ENCODE data around the gene CCDC85C. TPM values are rescaled to one million over a fixed set of nuclear protein-coding genes. Genes with fewer than 3 reads are reported as not detected.

CCDC85C gene
- total RNA-seq, 1 donor from 2014 or later: 5.2 TPM

GRCh38 chr14:99574099-99574880, 29.7 kb downstream of the CCDC85C start:
- DNase-seq (ENCODE audit: low spot score): no peak

- no peak for DNase-seq (ENCODE audit: low spot score)
These were observed 30.4 kb downstream of the CCDC85C start for GRCh38 chr14:99573436-99574098.

- DNase-seq (ENCODE audit: low spot score): no peak
These were observed 31.0 kb downstream of the CCDC85C start for GRCh38 chr14:99573000-99573330.

GRCh38 chr14:99572173-99572999, 31.6 kb downstream of the CCDC85C start:
- no peak for DNase-seq (ENCODE audit: low spot score)

- DNase-seq (ENCODE audit: low spot score): no peak
These were observed 32.6 kb downstream of the CCDC85C start for GRCh38 chr14:99571303-99571986.

- no peak for DNase-seq (ENCODE audit: low spot score)
These were observed 33.3 kb downstream of the CCDC85C start for GRCh38 chr14:99570544-99571302.

- DNase-seq (ENCODE audit: low spot score): no peak
These were observed 34.1 kb downstream of the CCDC85C start for GRCh38 chr14:99569725-99570543.

- no peak for DNase-seq (ENCODE audit: low spot score)
These were observed 35.1 kb downstream of the CCDC85C start for GRCh38 chr14:99568567-99569560.

GRCh38 chr14:99566390-99567354, 37.3 kb downstream of the CCDC85C start:
- DNase-seq (ENCODE audit: low spot score): no peak

- DNase-seq (ENCODE audit: low spot score): no peak
These were observed 38.0 kb downstream of the CCDC85C start for GRCh38 chr14:99566009-99566389.

GRCh38 chr14:99565383-99565782, 38.6 kb downstream of the CCDC85C start:
- no peak for DNase-seq (ENCODE audit: low spot score)

GRCh38 chr14:99564926-99565259, 39.1 kb downstream of the CCDC85C start:
- DNase-seq (ENCODE audit: low spot score): no peak

GRCh38 chr14:99564256-99564925, 39.6 kb downstream of the CCDC85C start:
- DNase-seq (ENCODE audit: low spot score): no peak

GRCh38 chr14:99563749-99564129, 40.3 kb downstream of the CCDC85C start:
- no peak for DNase-seq (ENCODE audit: low spot score)

- DNase-seq (ENCODE audit: low spot score): no peak
These were observed 40.9 kb downstream of the CCDC85C start for GRCh38 chr14:99562856-99563748.

GRCh38 chr14:99561864-99562263, 42.1 kb downstream of the CCDC85C start:
- no peak for DNase-seq (ENCODE audit: low spot score)
